Measurements from ENCODE around the gene RNF31. TPM values are rescaled to one million over a fixed set of nuclear protein-coding genes. Genes with fewer than 3 reads are reported as not detected.
A peak's percentile ranks its signal among the peaks of the same experiment; 100 is the strongest.

The RNF31 gene
- polyA plus RNA-seq, 4 donors: 33.7 to 83.0 (median 48.9) TPM

DNA sequence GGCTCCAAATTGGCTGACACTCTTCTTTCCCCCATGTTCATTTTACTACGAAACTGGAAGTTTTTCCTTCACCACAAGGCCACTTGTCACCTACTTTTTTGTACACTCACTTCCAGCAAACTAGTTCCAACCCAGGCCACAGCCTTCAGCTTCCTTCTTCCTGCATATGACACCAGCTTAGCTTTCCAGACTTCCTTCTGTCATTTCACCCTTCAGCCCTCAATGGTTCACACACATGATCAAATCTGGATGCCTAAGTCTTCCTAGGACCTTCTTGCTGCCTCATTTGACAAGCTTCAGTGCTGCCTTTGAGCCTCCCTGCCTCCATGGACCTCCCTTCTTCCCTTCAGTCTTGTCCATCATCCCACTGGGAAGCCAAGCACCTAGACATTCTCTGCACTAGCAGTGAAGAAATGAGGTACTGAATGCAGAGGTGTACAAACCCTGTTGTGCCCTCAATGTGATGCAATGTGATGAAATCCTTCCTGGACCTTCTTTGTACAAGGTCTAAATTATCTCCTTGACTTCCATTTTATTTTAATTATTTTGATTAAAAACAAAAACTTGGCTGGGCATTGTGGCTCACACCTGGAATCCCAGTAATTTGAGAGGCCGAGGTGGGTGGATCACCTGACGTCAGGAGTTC, 20.3 kb downstream of the RNF31 start:
- 85 to 93% (median 86%) methylated on average over 3 of the region's 3 CpGs for WGBS, 3 donors
- H3K9me3 ChIP-seq (ENCODE audit: control insufficient read depth in 2 of 2, insufficient read depth in 1 of 2, low read depth in 1 of 2, low read length in 1 of 2): no peaks in the 10 kb centered on the region
- FAIRE-seq (no peak), DNase-seq (no peak)
- peaks cover 17 to 60% (median 23%) of the 10 kb centered on the region in 3 donors for H3K36me3 ChIP-seq (ENCODE audit: control insufficient read depth in 3 of 3, insufficient read depth in 2 of 3, low read depth in 1 of 3, low read length in 3 of 3)
- no peak overlapping the region for H3K27ac ChIP-seq (ENCODE audit: low read depth in 1 of 3, low read length in 2 of 3)
- no peak overlapping the region for H3K4me3 ChIP-seq (ENCODE audit: low read depth in 1 of 3, low read length in 3 of 3)
- H3K4me1 ChIP-seq (ENCODE audit: control insufficient read depth in 3 of 3, insufficient read depth in 2 of 3, low read depth in 1 of 3, low read length in 2 of 3): peaks cover 0 to 10% (median 6%) of the 10 kb centered on the region in 3 donors
- H3K27me3 ChIP-seq (ENCODE audit: control insufficient read depth in 3 of 3, insufficient read depth in 3 of 3, low read length in 3 of 3): no peaks in the 10 kb centered on the region

DNA sequence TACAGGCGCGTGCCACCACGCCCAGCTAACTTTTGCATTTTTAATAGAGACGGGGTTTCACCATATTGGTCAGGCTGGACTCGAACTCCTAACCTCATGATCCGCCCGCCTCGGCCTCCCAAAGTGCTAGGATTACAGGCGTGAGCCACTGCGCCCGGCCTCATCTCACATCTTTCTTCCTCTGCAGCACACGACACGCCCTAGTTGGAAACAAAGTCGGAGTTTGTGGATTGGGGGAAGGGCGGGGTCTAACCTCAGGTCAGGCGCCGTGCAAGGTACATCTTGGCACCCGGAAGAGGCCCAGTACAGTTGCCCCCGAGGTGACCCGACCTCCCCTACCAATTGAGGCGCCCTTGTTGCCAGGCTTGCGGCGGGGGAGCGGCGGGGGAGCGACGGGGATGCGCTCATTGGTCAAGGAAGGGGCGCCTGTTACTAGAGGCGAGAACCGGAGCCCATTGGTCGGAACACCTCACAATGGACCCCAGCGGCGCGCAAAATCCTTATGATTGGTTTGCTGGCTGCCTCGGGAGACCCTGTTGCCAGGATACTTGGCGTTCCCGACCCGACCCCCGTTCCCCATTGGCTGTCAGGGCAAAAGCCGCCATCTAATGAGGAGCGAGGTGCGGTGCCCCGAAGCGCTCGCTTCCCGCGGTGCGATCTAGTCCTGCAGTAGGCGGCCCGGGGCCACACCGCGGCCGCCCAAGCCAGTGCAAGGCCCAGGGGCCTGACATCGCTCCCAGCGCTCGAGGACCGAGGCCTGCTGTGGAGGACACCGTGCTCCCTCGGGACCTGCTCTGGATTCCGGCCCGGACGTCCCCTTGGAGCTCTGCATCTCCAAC, 24.3 kb downstream of the RNF31 start, which contains the start of gene REC8:
REC8 (plus strand) TSS at position 659 of the 839 bp plus-strand sequence. CDS start 473 bp downstream, outside the sequence.
- 6 to 52% (median 34%) methylated on average over 62 to 63 of the region's 63 CpGs for WGBS, 3 donors
- FAIRE-seq (no peak), DNase-seq (peak; percentile 66 to 98)
- peak within 1 kb of the TSS in 2 of 3 donors; percentile 18 to 71 for H3K4me3 ChIP-seq (ENCODE audit: low read depth in 1 of 3, low read length in 3 of 3)
- peak within 1 kb of the TSS in 2 of 3 donors; percentile 67 to 78 for H3K27ac ChIP-seq (ENCODE audit: low read depth in 1 of 3, low read length in 2 of 3)
- H3K27me3 ChIP-seq (ENCODE audit: control insufficient read depth in 3 of 3, insufficient read depth in 3 of 3, low read length in 3 of 3): no peaks in the 10 kb centered on the region
- peaks cover 0 to 29% (median 0%) of the 10 kb centered on the region in 3 donors for H3K4me1 ChIP-seq (ENCODE audit: control insufficient read depth in 3 of 3, insufficient read depth in 2 of 3, low read depth in 1 of 3, low read length in 2 of 3)
- H3K9me3 ChIP-seq (ENCODE audit: control insufficient read depth in 2 of 2, insufficient read depth in 1 of 2, low read depth in 1 of 2, low read length in 1 of 2): no peaks in the 10 kb centered on the region
- peaks cover 3 to 58% (median 6%) of the 10 kb centered on the region in 3 donors for H3K36me3 ChIP-seq (ENCODE audit: control insufficient read depth in 3 of 3, insufficient read depth in 2 of 3, low read depth in 1 of 3, low read length in 3 of 3)

DNA sequence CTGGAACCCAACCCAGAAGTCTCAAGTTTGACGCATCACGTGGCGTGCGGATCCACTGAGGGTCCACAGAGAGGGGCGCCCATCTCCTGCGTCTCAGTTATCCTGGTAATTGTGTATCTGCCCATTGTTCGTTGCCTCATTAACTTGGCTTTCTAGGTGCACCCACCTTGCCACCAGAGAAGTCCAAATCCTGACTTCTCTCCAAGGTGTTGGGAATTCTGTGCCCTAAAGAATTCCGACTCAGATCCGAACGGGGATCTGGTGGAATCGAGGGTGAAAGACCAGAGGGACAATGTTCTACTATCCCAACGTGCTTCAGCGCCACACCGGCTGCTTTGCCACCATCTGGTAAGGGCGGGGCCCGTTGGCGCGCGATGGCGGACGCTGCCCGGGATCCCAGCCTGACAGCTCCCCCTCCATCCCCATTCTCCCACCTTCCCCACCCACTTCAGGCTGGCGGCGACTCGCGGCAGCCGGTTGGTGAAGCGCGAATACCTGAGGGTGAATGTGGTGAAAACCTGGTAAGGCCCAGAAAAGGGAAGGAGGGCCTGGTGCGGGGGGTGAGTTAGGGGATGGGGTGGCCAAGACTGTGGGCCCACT, 25.1 kb downstream of the RNF31 start:
- WGBS, 3 donors: 25 to 71% (median 68%) methylated on average over 28 to 30 of the region's 30 CpGs
- peak overlapping the region in 2 of 3 donors; percentile 67 to 78 for H3K27ac ChIP-seq (ENCODE audit: low read depth in 1 of 3, low read length in 2 of 3)
- no peak for FAIRE-seq
- peaks cover 7 to 58% (median 10%) of the 10 kb centered on the region in 3 donors for H3K36me3 ChIP-seq (ENCODE audit: control insufficient read depth in 3 of 3, insufficient read depth in 2 of 3, low read depth in 1 of 3, low read length in 3 of 3)
- peak in 1 of 2 donors; percentile 60 for DNase-seq
- peaks cover 0 to 36% (median 0%) of the 10 kb centered on the region in 3 donors for H3K4me1 ChIP-seq (ENCODE audit: control insufficient read depth in 3 of 3, insufficient read depth in 2 of 3, low read depth in 1 of 3, low read length in 2 of 3)
- H3K4me3 ChIP-seq (ENCODE audit: low read depth in 1 of 3, low read length in 3 of 3): peak overlapping the region in 2 of 3 donors; percentile 18 to 71
- no peaks in the 10 kb centered on the region for H3K27me3 ChIP-seq (ENCODE audit: control insufficient read depth in 3 of 3, insufficient read depth in 3 of 3, low read length in 3 of 3)
- no peaks in the 10 kb centered on the region for H3K9me3 ChIP-seq (ENCODE audit: control insufficient read depth in 2 of 2, insufficient read depth in 1 of 2, low read depth in 1 of 2, low read length in 1 of 2)

DNA sequence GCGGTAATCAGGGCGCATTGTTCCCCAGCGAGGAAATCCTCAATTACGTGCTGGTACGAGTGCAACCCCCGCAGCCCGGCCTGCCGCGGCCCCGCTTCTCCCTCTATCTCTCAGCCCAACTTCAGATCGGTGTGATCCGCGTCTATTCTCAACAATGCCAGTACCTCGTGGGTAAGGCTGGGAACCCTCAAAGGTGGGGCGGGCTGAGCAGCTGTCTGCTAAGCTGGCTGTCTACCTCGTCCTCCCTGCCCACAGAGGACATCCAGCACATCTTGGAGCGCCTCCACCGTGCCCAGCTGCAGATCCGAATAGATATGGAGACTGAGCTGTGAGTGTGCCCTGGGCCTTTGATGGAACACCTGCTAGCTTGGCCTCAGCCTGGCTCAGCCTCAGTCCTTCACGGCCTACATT, 25.6 kb downstream of the RNF31 start:
- DNase-seq: no peak
- Histone ChIP-seq H3K36me3 (ENCODE audit: control insufficient read depth in 3 of 3, insufficient read depth in 2 of 3, low read depth in 1 of 3, low read length in 3 of 3) (peaks cover 11 to 60% (median 15%) of the 10 kb centered on the region in 3 donors), H3K4me3 (ENCODE audit: low read depth in 1 of 3, low read length in 3 of 3) (peak overlapping the region in 1 of 3 donors; percentile 71), H3K27me3 (ENCODE audit: control insufficient read depth in 3 of 3, insufficient read depth in 3 of 3, low read length in 3 of 3) (no peaks in the 10 kb centered on the region), H3K27ac (ENCODE audit: low read depth in 1 of 3, low read length in 2 of 3) (peak overlapping the region in 1 of 3 donors; percentile 78), H3K9me3 (ENCODE audit: control insufficient read depth in 2 of 2, insufficient read depth in 1 of 2, low read depth in 1 of 2, low read length in 1 of 2) (no peaks in the 10 kb centered on the region), H3K4me1 (ENCODE audit: control insufficient read depth in 3 of 3, insufficient read depth in 2 of 3, low read depth in 1 of 3, low read length in 2 of 3) (peaks cover 0 to 41% (median 0%) of the 10 kb centered on the region in 3 donors)
- no peak for FAIRE-seq
- 65 to 78% (median 74%) methylated on average over 19 to 20 of the region's 20 CpGs for WGBS, 3 donors

DNA sequence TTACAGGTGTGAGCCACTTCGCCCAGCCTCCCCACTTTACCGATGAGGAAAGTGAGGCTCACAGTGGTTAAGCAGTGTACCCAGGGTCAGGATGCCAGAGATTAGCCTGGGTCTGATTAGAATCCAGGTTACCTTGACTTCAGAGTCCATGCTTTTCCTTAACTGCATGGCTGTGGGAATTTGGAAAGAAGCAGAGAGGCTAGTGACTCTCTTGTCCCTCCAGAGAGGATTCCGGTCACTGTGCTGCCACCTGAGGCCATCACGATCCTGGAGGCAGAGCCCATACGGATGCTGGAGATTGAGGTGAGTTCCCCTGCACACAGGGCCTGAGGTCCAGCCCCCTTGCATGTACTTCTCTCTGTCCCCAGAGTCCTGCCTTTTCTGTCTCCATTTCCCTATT, 29.3 kb downstream of the RNF31 start:
- Histone ChIP-seq H3K36me3 (ENCODE audit: control insufficient read depth in 3 of 3, insufficient read depth in 2 of 3, low read depth in 1 of 3, low read length in 3 of 3) (peaks cover 18 to 88% (median 20%) of the 10 kb centered on the region in 3 donors), H3K4me3 (ENCODE audit: low read depth in 1 of 3, low read length in 3 of 3) (no peak overlapping the region), H3K4me1 (ENCODE audit: control insufficient read depth in 3 of 3, insufficient read depth in 2 of 3, low read depth in 1 of 3, low read length in 2 of 3) (peaks cover 0 to 68% (median 0%) of the 10 kb centered on the region in 3 donors), H3K27ac (ENCODE audit: low read depth in 1 of 3, low read length in 2 of 3) (peak overlapping the region in 1 of 3 donors; percentile 35), H3K27me3 (ENCODE audit: control insufficient read depth in 3 of 3, insufficient read depth in 3 of 3, low read length in 3 of 3) (no peaks in the 10 kb centered on the region), H3K9me3 (ENCODE audit: control insufficient read depth in 2 of 2, insufficient read depth in 1 of 2, low read depth in 1 of 2, low read length in 1 of 2) (no peaks in the 10 kb centered on the region)
- FAIRE-seq: no peak
- no peak for DNase-seq
- WGBS, 3 donors: 96 to 99% (median 96%) methylated on average over 5 of the region's 5 CpGs

DNA sequence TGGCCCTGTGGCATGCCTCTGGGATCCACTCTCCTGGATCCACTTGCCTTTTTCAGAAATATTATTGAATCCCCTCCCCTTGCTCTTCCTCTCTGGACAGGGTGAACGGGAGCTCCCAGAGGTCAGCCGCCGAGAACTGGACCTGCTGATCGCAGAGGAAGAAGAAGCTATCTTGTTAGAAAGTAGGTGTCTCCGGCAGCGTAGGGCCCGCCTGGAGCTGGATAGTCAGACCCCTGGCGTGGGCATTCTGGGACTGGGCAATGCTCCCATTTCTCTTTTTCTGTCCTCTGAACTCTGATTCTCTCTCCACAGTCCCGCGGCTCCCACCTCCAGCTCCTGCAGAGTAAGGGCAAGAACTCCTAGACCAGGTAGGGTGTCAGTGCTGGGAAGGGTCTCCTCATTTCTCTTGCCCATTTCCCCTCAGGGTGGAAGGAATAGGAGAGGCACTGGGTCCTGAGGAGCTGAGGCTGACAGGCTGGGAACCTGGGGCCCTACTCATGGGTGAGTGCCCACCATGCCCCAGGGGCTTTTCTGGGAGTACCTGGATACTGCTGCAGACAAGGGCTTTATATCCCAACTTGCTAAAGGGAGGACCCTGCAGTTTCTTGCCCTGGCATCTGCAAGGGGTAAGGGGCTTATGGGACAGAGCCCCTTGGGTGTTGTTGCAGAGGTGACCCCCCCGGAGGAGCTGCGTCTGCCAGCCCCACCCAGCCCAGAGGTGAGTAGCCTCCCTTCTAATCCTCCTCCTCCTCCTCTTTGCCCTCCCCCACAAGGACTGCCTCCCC, 29.9 kb downstream of the RNF31 start:
- WGBS, 3 donors: 81 to 95% (median 92%) methylated on average over 12 of the region's 12 CpGs
- no peak for FAIRE-seq
- DNase-seq: no peak
- H3K9me3 ChIP-seq (ENCODE audit: control insufficient read depth in 2 of 2, insufficient read depth in 1 of 2, low read depth in 1 of 2, low read length in 1 of 2): no peaks in the 10 kb centered on the region
- H3K27me3 ChIP-seq (ENCODE audit: control insufficient read depth in 3 of 3, insufficient read depth in 3 of 3, low read length in 3 of 3): no peaks in the 10 kb centered on the region
- peak overlapping the region in 1 of 3 donors; percentile 35 for H3K27ac ChIP-seq (ENCODE audit: low read depth in 1 of 3, low read length in 2 of 3)
- H3K4me3 ChIP-seq (ENCODE audit: low read depth in 1 of 3, low read length in 3 of 3): no peak overlapping the region
- peaks cover 18 to 94% (median 20%) of the 10 kb centered on the region in 3 donors for H3K36me3 ChIP-seq (ENCODE audit: control insufficient read depth in 3 of 3, insufficient read depth in 2 of 3, low read depth in 1 of 3, low read length in 3 of 3)
- peaks cover 0 to 74% (median 0%) of the 10 kb centered on the region in 3 donors for H3K4me1 ChIP-seq (ENCODE audit: control insufficient read depth in 3 of 3, insufficient read depth in 2 of 3, low read depth in 1 of 3, low read length in 2 of 3)

DNA sequence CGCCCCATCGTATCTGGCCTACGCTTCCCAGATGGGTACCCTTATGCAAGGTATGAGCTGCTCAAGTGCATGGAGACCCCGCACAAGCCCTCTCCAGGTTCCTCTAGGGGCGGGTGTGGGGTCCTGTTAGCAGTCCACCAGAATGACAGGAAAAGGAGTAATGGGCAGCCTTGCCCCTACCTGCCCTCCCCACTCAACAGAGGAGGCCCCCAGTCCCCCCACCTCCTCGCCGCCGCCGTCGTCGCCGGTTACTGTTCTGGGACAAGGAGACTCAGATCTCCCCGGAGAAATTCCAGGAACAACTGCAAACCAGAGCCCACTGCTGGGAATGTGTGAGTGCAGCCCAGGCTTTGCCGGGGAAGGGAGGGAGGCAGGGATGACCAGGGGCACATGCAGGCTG, 30.6 kb downstream of the RNF31 start:
- H3K36me3 ChIP-seq (ENCODE audit: control insufficient read depth in 3 of 3, insufficient read depth in 2 of 3, low read depth in 1 of 3, low read length in 3 of 3): peaks cover 20 to 97% (median 20%) of the 10 kb centered on the region in 3 donors
- H3K4me1 ChIP-seq (ENCODE audit: control insufficient read depth in 3 of 3, insufficient read depth in 2 of 3, low read depth in 1 of 3, low read length in 2 of 3): peaks cover 0 to 74% (median 0%) of the 10 kb centered on the region in 3 donors
- no peak overlapping the region for H3K27ac ChIP-seq (ENCODE audit: low read depth in 1 of 3, low read length in 2 of 3)
- WGBS, 3 donors: 93 to 98% (median 94%) methylated on average over 14 of the region's 14 CpGs
- H3K4me3 ChIP-seq (ENCODE audit: low read depth in 1 of 3, low read length in 3 of 3): no peak overlapping the region
- H3K27me3 ChIP-seq (ENCODE audit: control insufficient read depth in 3 of 3, insufficient read depth in 3 of 3, low read length in 3 of 3): no peaks in the 10 kb centered on the region
- DNase-seq: no peak
- H3K9me3 ChIP-seq (ENCODE audit: control insufficient read depth in 2 of 2, insufficient read depth in 1 of 2, low read depth in 1 of 2, low read length in 1 of 2): no peaks in the 10 kb centered on the region
- FAIRE-seq: no peak

All from small intestine (tissue), 7 donors.